H1 (cell line): ENCODE measurements around the gene STXBP4. TPM values are rescaled to one million over a fixed set of nuclear protein-coding genes. Genes with fewer than 3 reads are reported as not detected.

ENCODE experiments used
- CBX5 ChIP-seq: fragments of 300-800, 300-1000 bp; sonication (generic); IDR thresholded peaks from 2 replicates; pipeline ENCODE4 v1.7.1; 2016; ENCODE audit warnings: antibody characterized with exemption, low read length, low read depth
- CREB1 ChIP-seq: IDR thresholded peaks from 2 replicates; pipeline ENCODE4 v1.6.1; 2012; ENCODE audit warnings: inconsistent platforms
- EP300 ChIP-seq, 2 experiments: IDR thresholded peaks; 1 replicate in 1 of 2; 2 replicates in 1 of 2; pipeline ENCODE4 v1.6.1; 2011 to 2012; ENCODE audit warnings: low read depth in 2 of 2, low read length in 2 of 2, mild to moderate bottlenecking in 2 of 2, borderline replicate concordance in 1 of 2, inconsistent platforms in 1 of 2, moderate library complexity in 1 of 2
- FOSL1 ChIP-seq: IDR thresholded peaks from 2 replicates; pipeline ENCODE4 v1.6.1; 2011; ENCODE audit warnings: mild to moderate bottlenecking, low read depth, low read length, moderate library complexity; ENCODE audit not compliant: insufficient read depth
- GTF2F1 ChIP-seq: IDR thresholded peaks from 2 replicates; pipeline ENCODE4 v1.6.1; 2012; ENCODE audit warnings: low read depth, low read length, improper control_type of control experiment, borderline replicate concordance
- KDM4A ChIP-seq: IDR thresholded peaks from one replicate; pipeline ENCODE4 v1.7.1; 2012; ENCODE audit warnings: low read depth, mild to moderate bottlenecking, moderate library complexity, low read length, inconsistent platforms; ENCODE audit not compliant: severe bottlenecking
- PHF8 ChIP-seq: fragments of 200-600 bp; sonication (generic); conservative IDR thresholded peaks from 2 replicates; pipeline ENCODE4 v1.7.1; 2012; ENCODE audit warnings: low read depth, mild to moderate bottlenecking, inconsistent platforms, low read length, moderate library complexity
- POU5F1 ChIP-seq: IDR thresholded peaks from 2 replicates; pipeline ENCODE4 v1.6.1; 2011; ENCODE audit warnings: low read depth, mild to moderate bottlenecking, low read length, moderate library complexity
- SIX5 ChIP-seq: IDR thresholded peaks from 2 replicates; pipeline ENCODE4 v1.6.1; 2011; ENCODE audit warnings: mild to moderate bottlenecking, low read depth, low read length
- TAF1 ChIP-seq: IDR thresholded peaks from 2 replicates; pipeline ENCODE4 v1.6.1; 2011; ENCODE audit warnings: mild to moderate bottlenecking, low read depth, low read length
- TBP ChIP-seq: IDR thresholded peaks from 2 replicates; pipeline ENCODE4 v1.6.1; 2011; ENCODE audit warnings: low read depth, low read length, improper control_type of control experiment
- polyA plus RNA-seq, 7 experiments: library from polyadenylated mRNA; depleted of rRNA in 3 of 7; stranded (reverse) in 5 of 7; unstranded in 2 of 7; fragments of >200 nt in 5 of 7; fragments of 200-250 nt in 2 of 7; gene quantifications; 1 replicate in 5 of 7; 2 replicates in 1 of 7; 4 replicates in 1 of 7; pipeline versions ENCODE4 v1.2.1 to v1.2.3, GENCODE V29; 2011 to 2013; ENCODE audit warnings: missing spikeins in 2 of 7, mixed read lengths in 2 of 7
- total RNA-seq: library from RNA; stranded (reverse); fragmentation: NEBNext Ultra II Directional; extraction: Animal tissue kit (Norgen Biotek cat#: 25700); gene quantifications from 2 replicates; pipeline ENCODE4 v1.2.1, GENCODE V29; 2021
- TF ChIP-seq, protein P1 (sequence below): fragments of 300-600 bp; sonication (generic); IDR thresholded peaks from 2 replicates; pipeline ENCODE4 v1.7.1; 2012; ENCODE audit warnings: low read length, moderate library complexity, mild to moderate bottlenecking, inconsistent platforms; ENCODE audit not compliant: insufficient replicate concordance

Gene STXBP4
- total and polyA plus RNA-seq, 2 of the 8 experiments (the other 6 are each of a cell fraction or from before 2014, with no cell fraction given), result 3.2 to 18.5 TPM

DNA sequence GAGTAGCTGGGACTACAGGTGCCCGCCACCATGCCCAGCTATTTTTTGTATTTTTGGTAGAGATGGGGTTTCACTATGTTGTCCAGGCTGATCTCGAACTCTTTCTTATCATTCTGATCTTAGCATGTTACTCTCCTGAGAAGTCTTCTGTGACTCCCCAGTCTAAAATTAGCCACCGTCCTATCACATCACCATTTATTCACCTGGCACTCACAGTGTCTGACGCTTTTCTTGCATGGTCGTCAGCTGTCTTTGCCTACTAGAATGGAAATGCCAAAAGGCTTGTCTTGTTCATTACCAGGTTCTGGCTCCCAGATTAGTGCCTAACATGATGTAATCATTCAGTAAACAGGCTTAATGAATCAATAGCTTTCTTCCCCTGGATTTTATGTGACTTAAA is 44.2 kb upstream of the STXBP4 start (continued):
- TF ChIP-seq, protein P1, sequence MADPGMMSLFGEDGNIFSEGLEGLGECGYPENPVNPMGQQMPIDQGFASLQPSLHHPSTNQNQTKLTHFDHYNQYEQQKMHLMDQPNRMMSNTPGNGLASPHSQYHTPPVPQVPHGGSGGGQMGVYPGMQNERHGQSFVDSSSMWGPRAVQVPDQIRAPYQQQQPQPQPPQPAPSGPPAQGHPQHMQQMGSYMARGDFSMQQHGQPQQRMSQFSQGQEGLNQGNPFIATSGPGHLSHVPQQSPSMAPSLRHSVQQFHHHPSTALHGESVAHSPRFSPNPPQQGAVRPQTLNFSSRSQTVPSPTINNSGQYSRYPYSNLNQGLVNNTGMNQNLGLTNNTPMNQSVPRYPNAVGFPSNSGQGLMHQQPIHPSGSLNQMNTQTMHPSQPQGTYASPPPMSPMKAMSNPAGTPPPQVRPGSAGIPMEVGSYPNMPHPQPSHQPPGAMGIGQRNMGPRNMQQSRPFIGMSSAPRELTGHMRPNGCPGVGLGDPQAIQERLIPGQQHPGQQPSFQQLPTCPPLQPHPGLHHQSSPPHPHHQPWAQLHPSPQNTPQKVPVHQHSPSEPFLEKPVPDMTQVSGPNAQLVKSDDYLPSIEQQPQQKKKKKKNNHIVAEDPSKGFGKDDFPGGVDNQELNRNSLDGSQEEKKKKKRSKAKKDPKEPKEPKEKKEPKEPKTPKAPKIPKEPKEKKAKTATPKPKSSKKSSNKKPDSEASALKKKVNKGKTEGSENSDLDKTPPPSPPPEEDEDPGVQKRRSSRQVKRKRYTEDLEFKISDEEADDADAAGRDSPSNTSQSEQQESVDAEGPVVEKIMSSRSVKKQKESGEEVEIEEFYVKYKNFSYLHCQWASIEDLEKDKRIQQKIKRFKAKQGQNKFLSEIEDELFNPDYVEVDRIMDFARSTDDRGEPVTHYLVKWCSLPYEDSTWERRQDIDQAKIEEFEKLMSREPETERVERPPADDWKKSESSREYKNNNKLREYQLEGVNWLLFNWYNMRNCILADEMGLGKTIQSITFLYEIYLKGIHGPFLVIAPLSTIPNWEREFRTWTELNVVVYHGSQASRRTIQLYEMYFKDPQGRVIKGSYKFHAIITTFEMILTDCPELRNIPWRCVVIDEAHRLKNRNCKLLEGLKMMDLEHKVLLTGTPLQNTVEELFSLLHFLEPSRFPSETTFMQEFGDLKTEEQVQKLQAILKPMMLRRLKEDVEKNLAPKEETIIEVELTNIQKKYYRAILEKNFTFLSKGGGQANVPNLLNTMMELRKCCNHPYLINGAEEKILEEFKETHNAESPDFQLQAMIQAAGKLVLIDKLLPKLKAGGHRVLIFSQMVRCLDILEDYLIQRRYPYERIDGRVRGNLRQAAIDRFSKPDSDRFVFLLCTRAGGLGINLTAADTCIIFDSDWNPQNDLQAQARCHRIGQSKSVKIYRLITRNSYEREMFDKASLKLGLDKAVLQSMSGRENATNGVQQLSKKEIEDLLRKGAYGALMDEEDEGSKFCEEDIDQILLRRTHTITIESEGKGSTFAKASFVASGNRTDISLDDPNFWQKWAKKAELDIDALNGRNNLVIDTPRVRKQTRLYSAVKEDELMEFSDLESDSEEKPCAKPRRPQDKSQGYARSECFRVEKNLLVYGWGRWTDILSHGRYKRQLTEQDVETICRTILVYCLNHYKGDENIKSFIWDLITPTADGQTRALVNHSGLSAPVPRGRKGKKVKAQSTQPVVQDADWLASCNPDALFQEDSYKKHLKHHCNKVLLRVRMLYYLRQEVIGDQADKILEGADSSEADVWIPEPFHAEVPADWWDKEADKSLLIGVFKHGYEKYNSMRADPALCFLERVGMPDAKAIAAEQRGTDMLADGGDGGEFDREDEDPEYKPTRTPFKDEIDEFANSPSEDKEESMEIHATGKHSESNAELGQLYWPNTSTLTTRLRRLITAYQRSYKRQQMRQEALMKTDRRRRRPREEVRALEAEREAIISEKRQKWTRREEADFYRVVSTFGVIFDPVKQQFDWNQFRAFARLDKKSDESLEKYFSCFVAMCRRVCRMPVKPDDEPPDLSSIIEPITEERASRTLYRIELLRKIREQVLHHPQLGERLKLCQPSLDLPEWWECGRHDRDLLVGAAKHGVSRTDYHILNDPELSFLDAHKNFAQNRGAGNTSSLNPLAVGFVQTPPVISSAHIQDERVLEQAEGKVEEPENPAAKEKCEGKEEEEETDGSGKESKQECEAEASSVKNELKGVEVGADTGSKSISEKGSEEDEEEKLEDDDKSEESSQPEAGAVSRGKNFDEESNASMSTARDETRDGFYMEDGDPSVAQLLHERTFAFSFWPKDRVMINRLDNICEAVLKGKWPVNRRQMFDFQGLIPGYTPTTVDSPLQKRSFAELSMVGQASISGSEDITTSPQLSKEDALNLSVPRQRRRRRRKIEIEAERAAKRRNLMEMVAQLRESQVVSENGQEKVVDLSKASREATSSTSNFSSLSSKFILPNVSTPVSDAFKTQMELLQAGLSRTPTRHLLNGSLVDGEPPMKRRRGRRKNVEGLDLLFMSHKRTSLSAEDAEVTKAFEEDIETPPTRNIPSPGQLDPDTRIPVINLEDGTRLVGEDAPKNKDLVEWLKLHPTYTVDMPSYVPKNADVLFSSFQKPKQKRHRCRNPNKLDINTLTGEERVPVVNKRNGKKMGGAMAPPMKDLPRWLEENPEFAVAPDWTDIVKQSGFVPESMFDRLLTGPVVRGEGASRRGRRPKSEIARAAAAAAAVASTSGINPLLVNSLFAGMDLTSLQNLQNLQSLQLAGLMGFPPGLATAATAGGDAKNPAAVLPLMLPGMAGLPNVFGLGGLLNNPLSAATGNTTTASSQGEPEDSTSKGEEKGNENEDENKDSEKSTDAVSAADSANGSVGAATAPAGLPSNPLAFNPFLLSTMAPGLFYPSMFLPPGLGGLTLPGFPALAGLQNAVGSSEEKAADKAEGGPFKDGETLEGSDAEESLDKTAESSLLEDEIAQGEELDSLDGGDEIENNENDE, result no peak
- TF ChIP-seq TBP (no peak), FOSL1 (no peak), KDM4A (no peak), SIX5 (no peak), CBX5 (no peak), PHF8 (no peak), POU5F1 (no peak), TAF1 (no peak), EP300 (IDR thresholded peaks at IDR 0.05; ENCODE audit: borderline replicate concordance in 1 of 2, low read depth in 2 of 2, low read length in 2 of 2) (no peak), CREB1 (no peak), GTF2F1 (no peak)
- TF ChIP-seq, all 59 proteins: peak for 0
